PC-9 (cell line): ENCODE results near the gene CLEC7A. TPM values are rescaled to one million over a fixed set of nuclear protein-coding genes. Genes with fewer than 3 reads are reported as not detected.

Source experiments
- BruUV-seq: library from RNA; stranded (reverse); fragments of 400-500 nt; replicated peaks from 2 replicates; lab custom pipeline; 2021; lab: Mats Ljungman, UMichigan
- CTCF ChIA-PET: fragments of 300-600 bp; sonication (Branson Sonifier 250); formaldehyde crosslinking; loops from one replicate; lab custom pipeline; 2022; ENCODE audit warnings: antibody characterized with exemption; lab: Charles Lee
- POLR2A ChIA-PET: fragments of 300-600 bp; sonication (Branson Sonifier 250); formaldehyde crosslinking; loops from one replicate; lab custom pipeline; 2022; ENCODE audit warnings: antibody characterized with exemption; ENCODE audit not compliant: unreplicated experiment; lab: Charles Lee
- DNase-seq, 2 experiments: peaks; one replicate each; pipeline versions ENCODE4 v3.0.0 to v3.0.0-alpha.2; 2015 to 2022; ENCODE audit warnings: mixed read lengths in 1 of 2
- H2AFZ ChIP-seq: fragments of 200-600 bp; sonication (generic); 2 replicates; pipeline ENCODE4 v1.8.1; 2017; ENCODE audit warnings: antibody characterized with exemption
- H3F3A ChIP-seq: fragments of 200-600 bp; sonication (generic); 2 replicates; pipeline ENCODE4 v1.8.1; 2017; ENCODE audit warnings: antibody characterized with exemption, mild to moderate bottlenecking, low read depth; ENCODE audit not compliant: insufficient read depth
- H3K27ac ChIP-seq: fragments of 200-600 bp; sonication (generic); 2 replicates; pipeline ENCODE4 v1.6.1; 2016; ENCODE audit warnings: mixed run types
- H3K27me3 ChIP-seq: fragments of 200-600 bp; sonication (generic); 2 replicates; pipeline ENCODE4 v1.6.1; 2016; ENCODE audit warnings: low read depth, mixed run types; ENCODE audit not compliant: insufficient read depth
- H3K36me3 ChIP-seq: fragments of 200-600 bp; sonication (generic); 2 replicates; pipeline ENCODE4 v1.6.1; 2016; ENCODE audit warnings: low read depth, mixed run types
- H3K4me1 ChIP-seq: fragments of 200-600 bp; sonication (generic); replicated peaks from 2 replicates; pipeline ENCODE4 v1.6.1; 2016; ENCODE audit warnings: mixed run types; ENCODE audit not compliant: insufficient read depth
- H3K4me2 ChIP-seq: fragments of 200-600 bp; sonication (generic); 2 replicates; pipeline ENCODE4 v1.6.1; 2017; ENCODE audit warnings: mixed run types
- H3K4me3 ChIP-seq: fragments of 200-600 bp; sonication (generic); 2 replicates; pipeline ENCODE4 v1.6.1; 2016; ENCODE audit warnings: mixed run types
- H3K79me2 ChIP-seq: fragments of 200-600 bp; sonication (generic); 2 replicates; pipeline ENCODE4 v1.6.1; 2017; ENCODE audit warnings: low read depth, mixed run types
- H3K9me2 ChIP-seq: fragments of 200-600 bp; sonication (generic); 2 replicates; pipeline ENCODE4 v1.8.1; 2017; ENCODE audit warnings: mild to moderate bottlenecking; ENCODE audit not compliant: insufficient read depth
- H3K9me3 ChIP-seq: fragments of 200-600 bp; sonication (generic); 2 replicates; pipeline ENCODE4 v1.8.1; 2016; ENCODE audit warnings: low read depth; ENCODE audit not compliant: insufficient read depth
- H4K20me1 ChIP-seq: fragments of 200-600 bp; sonication (generic); 2 replicates; pipeline ENCODE4 v1.8.1; 2017; ENCODE audit not compliant: insufficient read depth
- CTCF ChIP-seq: fragments of 200-600 bp; sonication (generic); conservative IDR thresholded peaks from 2 replicates; pipeline ENCODE4 v1.6.1; 2017; ENCODE audit warnings: mixed run types, antibody characterized with exemption, mild to moderate bottlenecking, moderate library complexity
- EZH2 ChIP-seq: fragments of 200-600 bp; sonication (generic); IDR thresholded peaks from 2 replicates; pipeline ENCODE4 v1.8.0; 2017; ENCODE audit warnings: antibody characterized with exemption, low read depth
- intact Hi-C: fragments of 100-400 bp; cut with micrococcal nuclease; formaldehyde crosslinking; loops from one replicate; pipeline ENCODE4 v1.10.0; 2022; ENCODE audit not compliant: unreplicated experiment
- total RNA-seq: library from RNA; stranded (reverse); gene quantifications from 2 replicates; pipeline ENCODE4 v1.2.3, GENCODE V29; 2021

Gene CLEC7A
- total RNA-seq, 1 experiment from 2014 or later, result 5.1 TPM

DNA sequence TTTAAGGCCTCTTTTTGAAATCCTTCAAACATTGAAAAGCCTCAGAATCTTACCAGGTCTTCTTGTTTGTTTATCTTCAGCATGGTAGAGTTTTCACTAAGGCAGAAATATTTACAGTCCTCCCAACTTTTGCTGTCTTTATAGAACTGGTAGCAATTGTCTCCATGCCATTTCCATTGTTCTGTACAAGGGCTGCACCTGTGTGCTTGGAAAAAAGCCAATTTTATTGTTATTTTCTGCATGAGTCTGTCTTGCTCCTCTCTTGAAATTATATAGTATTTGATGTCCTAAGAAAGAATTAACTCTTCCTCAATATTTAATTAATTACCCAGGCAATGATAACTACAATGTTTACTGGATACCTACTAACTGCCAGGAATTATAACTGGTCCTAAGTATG is 54.5 kb downstream of the CLEC7A start:
- ChIA-PET POLR2A (no interaction called here), CTCF (no interaction called here)
- BruUV-seq, result no TSS peak
- Histone ChIP-seq H3K27ac (no peak overlapping the region), H3K4me1 (no peaks in the 10 kb centered on the region), H2AFZ (no peak overlapping the region), H3K27me3 (no peaks in the 10 kb centered on the region), H3K9me3 (no peaks in the 10 kb centered on the region), H3K9me2 (peaks cover 6% of the 10 kb centered on the region; the same call in 1 of the 2 replicates), H3K36me3 (no peaks in the 10 kb centered on the region), H3K79me2 (no peaks in the 10 kb centered on the region), H4K20me1 (no peaks in the 10 kb centered on the region), H3F3A (no peaks in the 10 kb centered on the region; the same call in 1 of the 2 replicates), H3K4me3 (no peak overlapping the region), H3K4me2 (no peak overlapping the region)
- TF ChIP-seq CTCF, result no peak
- TF ChIP-seq EZH2, result no peak
- intact Hi-C loops, result no loop called here
- no peak for DNase-seq

- Histone ChIP-seq H3K27me3 (no peaks in the 10 kb centered on the region), H3F3A (no peaks in the 10 kb centered on the region), H2AFZ (no peak overlapping the region), H4K20me1 (no peaks in the 10 kb centered on the region), H3K9me2 (peaks cover 3% of the 10 kb centered on the region; the same call in 1 of the 2 replicates), H3K4me3 (no peak overlapping the region), H3K4me2 (no peak overlapping the region), H3K9me3 (no peaks in the 10 kb centered on the region), H3K36me3 (no peaks in the 10 kb centered on the region), H3K79me2 (no peaks in the 10 kb centered on the region), H3K27ac (no peak overlapping the region), H3K4me1 (no peaks in the 10 kb centered on the region)
- no TSS peak for BruUV-seq
- intact Hi-C loops, result no loop called here
- DNase-seq, result no peak
- ChIA-PET CTCF (no interaction called here), POLR2A (no interaction called here)
- TF ChIP-seq CTCF, result no peak
Observed at GRCh38 chr12:10073261-10073660, 56.7 kb downstream of the CLEC7A start.

GRCh38 chr12:10072131-10072530 is 57.9 kb downstream of the CLEC7A start:
- H3K27ac ChIP-seq, result no peak overlapping the region
- H3K4me3 ChIP-seq, result no peak overlapping the region
- DNase-seq, result no peak
- no peaks in the 10 kb centered on the region for H3K9me2 ChIP-seq
- no peaks in the 10 kb centered on the region for H3K36me3 ChIP-seq
- H3K4me1 ChIP-seq, result no peaks in the 10 kb centered on the region
- no peaks in the 10 kb centered on the region for H3K79me2 ChIP-seq
- POLR2A ChIA-PET, result no interaction called here
- CTCF ChIA-PET, result no interaction called here
- H3K4me2 ChIP-seq, result no peak overlapping the region
- H3K27me3 ChIP-seq, result no peaks in the 10 kb centered on the region
- H3K9me3 ChIP-seq, result no peaks in the 10 kb centered on the region
- H3F3A ChIP-seq, result no peaks in the 10 kb centered on the region
- intact Hi-C loops, result no loop called here
- H4K20me1 ChIP-seq, result no peaks in the 10 kb centered on the region
- no TSS peak for BruUV-seq
- no peak for TF ChIP-seq CTCF
- TF ChIP-seq EZH2, result no peak
- no peak overlapping the region for H2AFZ ChIP-seq
